Activated CD4-positive, CD25-positive, alpha-beta regulatory T cell treated with anti-CD3 and anti-CD28 coated beads, Interleukin-2, amount 50 U/mL, for 72 hours (primary cell): ENCODE measurements around the gene TPT1.

Experiments used
- DNase-seq: peaks from one replicate; pipeline ENCODE4 v3.0.0; 2021

The TPT1 gene

DNA sequence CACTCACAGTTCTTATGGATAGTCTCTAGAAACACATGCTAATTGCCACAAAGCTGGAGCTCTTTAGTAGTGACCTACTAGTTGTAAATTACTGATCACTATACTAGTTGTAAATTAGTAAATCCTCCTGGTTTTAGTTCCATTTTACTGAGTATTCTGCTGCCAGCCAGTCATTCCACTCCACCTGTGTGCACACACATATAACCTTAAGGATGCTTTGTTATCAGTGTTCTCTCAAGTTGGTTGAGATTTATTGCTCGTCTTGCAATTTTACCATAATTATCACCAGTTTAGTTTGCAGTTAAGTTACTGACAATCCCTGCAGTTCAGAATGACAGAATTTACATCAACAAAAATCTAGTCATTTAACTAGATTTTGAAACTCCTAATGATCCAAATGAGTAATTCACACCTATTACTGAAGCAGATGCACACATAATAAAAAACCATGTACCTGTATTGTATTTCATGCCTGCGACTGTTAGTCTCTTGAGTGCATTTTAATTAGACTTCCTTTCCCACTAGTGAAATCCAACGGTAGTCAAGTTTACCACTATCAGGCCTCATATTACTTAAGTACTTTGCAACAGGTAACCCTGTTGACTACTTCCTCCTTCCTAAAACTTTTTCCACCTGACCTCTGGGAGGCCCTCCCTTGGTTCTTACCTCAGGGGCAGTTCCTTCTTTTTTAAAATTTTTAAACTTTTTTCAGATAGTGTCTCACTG, 7.6 kb downstream of the TPT1 start:
- DNase-seq = no peak

DNA sequence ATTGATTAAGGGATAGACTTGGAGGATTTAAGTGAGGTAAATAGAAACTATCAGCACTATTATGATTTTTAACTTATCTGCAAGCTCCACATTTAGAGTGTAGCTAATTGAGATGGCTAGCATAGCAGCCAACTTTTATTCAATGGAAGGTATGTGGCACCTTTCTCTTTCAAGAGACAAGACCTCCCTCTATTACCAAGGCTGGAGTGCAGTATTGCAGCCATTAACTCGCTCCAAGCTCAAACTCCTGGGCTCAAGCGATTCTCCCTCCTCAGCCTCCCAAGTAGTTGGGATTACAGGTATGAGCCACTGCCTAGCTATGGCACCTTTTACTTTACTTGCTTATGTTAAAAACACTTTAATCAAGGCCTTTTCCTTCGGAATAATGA, 8.2 kb downstream of the TPT1 start:
- DNase-seq = no peak

GRCh38 chr13:45332036-45332830, 8.8 kb downstream of the TPT1 start:
- DNase-seq = no peak

GRCh38 chr13:45331692-45332035, 9.3 kb downstream of the TPT1 start:
- no peak for DNase-seq

DNA sequence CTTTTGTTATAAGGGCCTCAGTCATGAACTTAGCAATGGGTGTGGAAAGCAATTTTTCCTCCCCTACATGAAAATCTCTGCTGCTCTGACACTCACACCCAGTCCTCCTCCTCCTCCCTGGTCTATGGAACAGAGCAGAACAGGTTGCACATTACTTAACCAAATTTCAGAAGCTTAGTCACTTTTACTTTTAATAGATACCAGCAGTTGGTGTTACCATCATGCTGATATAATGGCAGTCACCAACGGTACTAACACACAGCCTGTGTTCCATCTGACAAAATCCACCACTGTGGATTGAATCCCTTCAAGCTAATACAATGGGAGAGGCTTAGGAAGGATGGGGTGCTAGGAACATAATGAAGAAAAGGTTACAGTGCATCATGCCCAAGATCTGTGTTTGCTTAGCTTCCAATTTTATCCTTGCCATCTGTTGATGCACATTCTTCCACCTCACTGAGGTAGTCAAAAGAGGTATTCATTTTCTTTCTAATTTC, 9.8 kb downstream of the TPT1 start:
- DNase-seq = no peak

GRCh38 chr13:45328661-45329111, 12.3 kb downstream of the TPT1 start:
- no peak for DNase-seq

- DNase-seq = no peak
These were observed 13.6 kb downstream of the TPT1 start for GRCh38 chr13:45327253-45327955.

- DNase-seq = no peak
These were observed 15.2 kb downstream of the TPT1 start for GRCh38 chr13:45325806-45326205.

- no peak for DNase-seq
These were observed 19.9 kb downstream of the TPT1 start for GRCh38 chr13:45320876-45321629.

- DNase-seq = no peak
These were observed 24.0 kb downstream of the TPT1 start for GRCh38 chr13:45316996-45317395.

- no peak for DNase-seq
These were observed 24.6 kb downstream of the TPT1 start for GRCh38 chr13:45316338-45316737.

GRCh38 chr13:45315520-45316167, 25.3 kb downstream of the TPT1 start:
- DNase-seq = no peak

DNA sequence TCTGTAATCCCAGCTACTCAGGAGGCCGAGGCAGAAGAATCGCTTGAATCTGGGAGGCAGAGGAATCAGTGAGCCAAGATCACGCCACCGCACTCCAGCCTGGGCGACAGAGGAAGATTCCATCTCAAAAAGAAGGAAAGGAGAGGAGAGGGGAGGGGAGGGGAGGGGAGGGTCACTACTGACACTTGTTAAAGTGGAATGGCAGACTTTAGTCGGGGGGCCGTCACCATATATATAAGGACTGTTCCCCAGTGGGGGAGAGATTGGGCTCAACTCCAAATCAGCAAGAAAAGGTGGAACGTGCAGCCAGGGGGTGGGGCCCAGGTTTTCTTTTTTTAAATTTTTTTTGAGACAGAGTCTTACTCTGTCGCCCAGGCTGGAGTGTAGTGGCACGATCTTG, 26.2 kb downstream of the TPT1 start:
- DNase-seq = no peak

GRCh38 chr13:45310341-45311131, 30.4 kb downstream of the TPT1 start:
- DNase-seq = no peak

DNA sequence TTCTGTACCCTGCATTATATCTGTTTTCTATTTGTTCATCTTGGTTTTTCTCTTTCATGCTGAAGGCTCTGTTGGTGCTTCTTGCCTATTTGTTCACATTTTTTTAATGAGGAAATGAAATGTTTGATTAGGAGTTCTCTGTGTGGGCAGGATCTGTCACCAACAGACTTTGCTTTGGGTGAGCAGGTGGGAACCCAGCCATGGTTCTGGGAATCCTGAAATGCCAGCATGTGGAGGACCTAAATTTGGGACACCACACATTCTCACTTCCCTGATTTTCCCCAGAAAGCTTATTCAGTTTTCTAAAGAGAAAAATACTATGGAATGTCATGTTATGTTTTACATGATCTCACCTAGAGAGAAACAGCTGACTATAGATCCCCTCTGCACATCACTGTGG, 34.0 kb downstream of the TPT1 start:
- no peak for DNase-seq

DNA sequence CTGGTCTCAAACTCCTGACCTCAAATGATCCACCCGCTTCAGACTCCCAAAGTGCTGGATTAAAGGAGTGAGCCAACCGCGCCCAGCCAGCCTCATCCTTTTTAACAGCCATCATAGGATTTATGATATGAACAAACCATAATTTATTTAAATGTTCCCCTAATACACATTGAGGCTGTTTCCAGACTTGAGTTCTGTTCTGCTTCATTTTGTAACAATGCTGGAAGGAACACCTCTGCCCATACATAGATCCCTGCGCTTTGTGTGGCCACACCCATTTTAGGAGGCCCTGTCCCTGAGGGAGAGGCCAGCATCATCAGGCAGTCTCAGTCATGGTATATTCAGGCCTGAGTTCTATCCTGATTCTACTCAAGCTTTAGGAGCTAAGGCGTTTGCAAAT, 35.9 kb downstream of the TPT1 start:
- DNase-seq = no peak

GRCh38 chr13:45303866-45304265, 37.1 kb downstream of the TPT1 start:
- no peak for DNase-seq

- no peak for DNase-seq
These were observed 38.0 kb downstream of the TPT1 start for GRCh38 chr13:45303026-45303425.

GRCh38 chr13:45302507-45302906, 38.5 kb downstream of the TPT1 start:
- no peak for DNase-seq

DNA sequence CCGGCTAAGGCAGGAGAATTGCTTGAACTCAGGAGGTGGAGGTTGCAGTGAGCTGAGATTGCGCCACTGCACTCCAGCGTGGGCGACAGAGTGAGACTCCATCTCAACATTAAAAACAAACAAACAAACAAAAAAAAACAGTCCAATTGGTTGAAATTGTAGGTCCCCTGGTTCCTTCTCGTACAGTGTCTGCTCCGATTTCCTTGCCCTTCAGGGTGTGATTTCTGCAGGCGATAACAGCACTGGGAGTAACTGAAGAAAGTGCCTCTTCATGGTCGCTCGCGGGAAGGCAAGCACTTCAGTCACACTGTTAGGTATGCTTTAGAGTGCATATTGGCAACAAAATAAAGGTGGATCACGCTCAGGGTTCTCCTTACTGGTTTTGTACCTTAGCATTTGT, 39.7 kb downstream of the TPT1 start:
- DNase-seq = no peak

DNA sequence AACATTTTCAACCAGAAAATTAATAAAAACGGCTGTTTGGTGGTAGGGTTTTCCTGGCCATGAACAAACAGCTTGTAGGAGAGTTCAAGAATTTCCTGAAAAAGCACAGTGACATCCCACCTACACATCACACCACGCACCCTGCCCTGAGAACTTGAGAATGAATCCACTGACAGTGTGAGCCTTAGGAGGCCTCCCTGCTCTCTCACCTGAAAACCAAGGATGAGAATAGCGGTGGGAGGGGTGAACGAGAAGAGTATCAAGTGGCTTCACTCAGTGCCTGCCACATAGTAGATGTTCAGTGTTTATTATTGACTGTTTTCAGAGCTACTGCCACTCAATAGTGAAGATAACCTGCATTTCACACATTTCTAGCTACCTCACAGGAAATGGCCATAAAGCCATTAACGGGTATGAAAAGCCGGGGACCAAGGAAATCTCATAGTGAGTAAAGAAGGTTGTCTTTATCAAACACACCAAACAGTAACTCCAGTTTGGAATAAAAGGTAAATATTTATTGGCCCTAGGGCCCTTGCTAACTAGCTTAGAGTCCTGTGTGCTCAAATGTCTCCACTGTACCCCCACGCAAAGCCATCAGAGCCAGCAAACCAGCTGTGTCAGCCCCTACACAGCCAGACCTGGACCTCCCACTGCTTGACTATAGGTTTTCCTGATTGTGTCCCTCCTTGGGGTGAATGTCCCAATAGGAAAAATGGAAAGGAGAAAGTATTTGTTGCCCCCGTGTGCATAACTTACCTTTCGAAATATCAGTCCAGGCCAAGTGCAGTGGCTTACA, 40.6 kb downstream of the TPT1 start:
- DNase-seq = no peak
